ENCODE results near the gene MYZAP.
"Not testable (repeated sequence)": the region's sequence is repeated elsewhere in the genome, so short reads cannot be mapped to it uniquely, and the experiment has no call there.

Gene MYZAP

GRCh38 chr15:57595011-57595866, 3.5 kb downstream of the MYZAP start:
- no peak for DNase-seq

- no peak for DNase-seq
Observed at GRCh38 chr15:57596301-57596855, 4.7 kb downstream of the MYZAP start.

GRCh38 chr15:57596978-57597377, 5.3 kb downstream of the MYZAP start:
- no peak for DNase-seq

- DNase-seq, result no peak
Observed at GRCh38 chr15:57597431-57597830, 5.7 kb downstream of the MYZAP start.

GRCh38 chr15:57598346-57598745, 6.6 kb downstream of the MYZAP start:
- DNase-seq, result no peak

GRCh38 chr15:57599296-57599810, 7.6 kb downstream of the MYZAP start:
- DNase-seq, result no peak

GRCh38 chr15:57600197-57600596, 8.5 kb downstream of the MYZAP start:
- no peak for DNase-seq

GRCh38 chr15:57604507-57604906, 12.8 kb downstream of the MYZAP start:
- no peak for DNase-seq

GRCh38 chr15:57605491-57605890, 13.8 kb downstream of the MYZAP start:
- no peak for DNase-seq

GRCh38 chr15:57606048-57606447, 14.3 kb downstream of the MYZAP start:
- no peak for DNase-seq

GRCh38 chr15:57606816-57607215, 15.1 kb downstream of the MYZAP start:
- no peak for DNase-seq

GRCh38 chr15:57607570-57608000, 15.9 kb downstream of the MYZAP start:
- DNase-seq, result no peak

GRCh38 chr15:57609805-57610529, 18.3 kb downstream of the MYZAP start:
- no peak for DNase-seq

GRCh38 chr15:57611123-57611522, 19.4 kb downstream of the MYZAP start:
- DNase-seq, result no peak

GRCh38 chr15:57611938-57612337, 20.2 kb downstream of the MYZAP start:
- DNase-seq, result no peak

- DNase-seq, result no peak
Observed at GRCh38 chr15:57614241-57614640, 22.5 kb downstream of the MYZAP start.

GRCh38 chr15:57615951-57616496, 24.3 kb downstream of the MYZAP start:
- DNase-seq, result not testable (repeated sequence)

GRCh38 chr15:57618325-57618724, 26.6 kb downstream of the MYZAP start:
- no peak for DNase-seq

- no peak for DNase-seq
Observed at GRCh38 chr15:57619746-57620145, 28.0 kb downstream of the MYZAP start.

GRCh38 chr15:57624730-57625129, 33.0 kb downstream of the MYZAP start:
- no peak for DNase-seq

- DNase-seq, result no peak
Observed at GRCh38 chr15:57625703-57626448, 34.2 kb downstream of the MYZAP start.

- no peak for DNase-seq
Observed at GRCh38 chr15:57626713-57627440, 35.2 kb downstream of the MYZAP start.
